HCT116 (cell line): ENCODE data around the gene AGTRAP. TPM values are rescaled to one million over a fixed set of nuclear protein-coding genes. Genes with fewer than 3 reads are reported as not detected.

ENCODE experiments used
- ATAC-seq: fragments of 200-7000 bp; cut with Tn5 transposase; 2 replicates; pipeline ENCODE4 v1.9.1; 2020; ENCODE audit warnings: mild to moderate bottlenecking, moderate library complexity
- BruUV-seq: library from RNA; stranded (reverse); fragments of 400-500 nt; replicated peaks from 2 replicates; lab custom pipeline; 2021; lab: Mats Ljungman, UMichigan
- CTCF ChIA-PET: fragments of 300-600 bp; sonication (Branson Sonifier 250); formaldehyde crosslinking; loops from one replicate; lab custom pipeline; 2021; ENCODE audit warnings: antibody characterized with exemption; lab: Charles Lee
- POLR2A ChIA-PET: fragments of 300-600, 350-600 bp; sonication (Branson Sonifier 250); formaldehyde crosslinking; loops from one replicate; lab custom pipeline; 2021; ENCODE audit warnings: antibody characterized with exemption; lab: Charles Lee
- RAD21 ChIA-PET, 2 experiments: fragments of 300-600 bp; sonication (Branson Sonifier 250); formaldehyde crosslinking; loops; one replicate each; lab custom pipeline; 2023; ENCODE audit warnings: low total read pairs in 2 of 2; ENCODE audit not compliant: uncharacterized antibody in 2 of 2, unreplicated experiment in 2 of 2, low non-redundant PET in 1 of 2; lab: Charles Lee
- DNase-seq: peaks from one replicate; pipeline ENCODE4 v3.0.0-alpha.2; 2010; ENCODE audit warnings: low read depth, low spot score
- H2AFZ ChIP-seq: fragments of 200-600 bp; shearing (Covaris generic), sonication (generic); 2 replicates; pipeline ENCODE4 v1.6.1; 2017; ENCODE audit warnings: low read depth, mixed run types, mixed read lengths, antibody characterized with exemption, low read length; ENCODE audit not compliant: poor library complexity, severe bottlenecking
- H3K27ac ChIP-seq: 2 replicates; pipeline ENCODE4 v1.5.1; 2012; ENCODE audit warnings: low read depth, low read length
- H3K27me3 ChIP-seq: fragments of 200-600 bp; sonication (generic); 2 replicates; pipeline ENCODE4 v1.6.1; 2016; ENCODE audit warnings: mixed run types, low read length, mixed read lengths; ENCODE audit not compliant: insufficient read depth
- H3K36me3 ChIP-seq, 2 experiments: fragments of 200-500 bp in 1 of 2; fragments of 200-600 bp in 1 of 2; sonication (Bioruptor generic) in 1 of 2; sonication (generic) in 1 of 2; 2 replicates each; pipeline versions ENCODE4 v1.5.1 to v1.6.1; 2014 to 2016; ENCODE audit warnings: low read length in 2 of 2, inconsistent platforms in 1 of 2, mixed read lengths in 1 of 2, mixed run types in 1 of 2; ENCODE audit not compliant: insufficient read depth in 2 of 2, control insufficient read depth in 1 of 2
- H3K4me1 ChIP-seq, 2 experiments: fragments of 200-600 bp in 1 of 2; sonication (generic) in 1 of 2; 2 replicates each; pipeline versions ENCODE4 v1.5.1 to v1.6.1; 2012 to 2017; ENCODE audit warnings: low read length in 2 of 2, inconsistent platforms in 1 of 2, mild to moderate bottlenecking in 1 of 2, mixed read lengths in 1 of 2, mixed run types in 1 of 2, moderate library complexity in 1 of 2; ENCODE audit not compliant: insufficient read depth in 2 of 2, control insufficient read depth in 1 of 2
- H3K4me2 ChIP-seq: fragments of 200-600 bp; sonication (generic); 2 replicates; pipeline ENCODE4 v1.6.1; 2017; ENCODE audit warnings: mixed run types, low read length, mixed read lengths
- H3K4me3 ChIP-seq, 2 experiments: fragments of 200-600 bp in 1 of 2; sonication (generic) in 1 of 2; replicated peaks in 1 of 2; 2 replicates each; pipeline ENCODE4 v1.5.1; 2011 to 2016; ENCODE audit warnings: low read length in 2 of 2, control low read depth in 1 of 2, low read depth in 1 of 2, mild to moderate bottlenecking in 1 of 2, mixed read lengths in 1 of 2, mixed run types in 1 of 2
- H3K79me2 ChIP-seq: fragments of 200-600 bp; sonication (generic); 2 replicates; pipeline ENCODE4 v1.6.1; 2017; ENCODE audit warnings: mild to moderate bottlenecking, mixed run types, low read length, moderate library complexity, mixed read lengths; ENCODE audit not compliant: insufficient read depth
- H3K9ac ChIP-seq: fragments of 200-600 bp; sonication (generic); 2 replicates; pipeline ENCODE4 v1.6.1; 2016; ENCODE audit warnings: low read length, mixed read lengths
- H3K9me2 ChIP-seq: fragments of 200-600 bp; sonication (generic), shearing (Covaris generic); 2 replicates; pipeline ENCODE4 v1.6.1; 2017; ENCODE audit warnings: mixed run types, mild to moderate bottlenecking, moderate library complexity; ENCODE audit not compliant: insufficient read depth
- H3K9me3 ChIP-seq, 2 experiments: fragments of 200-500 bp in 1 of 2; fragments of 200-600 bp in 1 of 2; sonication (Bioruptor generic) in 1 of 2; sonication (generic) in 1 of 2; 2 replicates each; pipeline ENCODE4 v1.6.1; 2014 to 2017; ENCODE audit warnings: low read length in 2 of 2, mixed read lengths in 2 of 2, inconsistent platforms in 1 of 2, low read depth in 1 of 2, mild to moderate bottlenecking in 1 of 2, mixed run types in 1 of 2, moderate library complexity in 1 of 2; ENCODE audit not compliant: control insufficient read depth in 1 of 2, insufficient read depth in 1 of 2
- H4K20me1 ChIP-seq: fragments of 200-600 bp; sonication (generic), shearing (Covaris generic); 2 replicates; pipeline ENCODE4 v1.6.1; 2017; ENCODE audit warnings: mixed run types, mild to moderate bottlenecking, moderate library complexity; ENCODE audit not compliant: insufficient read depth
- CEBPB ChIP-seq: IDR thresholded peaks from 2 replicates; pipeline ENCODE4 v1.6.1; 2012; ENCODE audit warnings: low read depth
- ELF1 ChIP-seq: IDR thresholded peaks from 2 replicates; pipeline ENCODE4 v1.6.1; 2012; ENCODE audit warnings: low read depth, borderline replicate concordance
- POLR2A ChIP-seq: IDR thresholded peaks from 2 replicates; pipeline ENCODE4 v1.7.0; 2011; ENCODE audit warnings: borderline replicate concordance; ENCODE audit not compliant: insufficient read depth, insufficient read length; ENCODE audit errors: extremely low read depth
- intact Hi-C: fragments of 100-400 bp; cut with micrococcal nuclease; formaldehyde crosslinking; loops from 2 replicates; pipeline ENCODE4 v1.10.0; 2022
- total RNA-seq: library from RNA; stranded (reverse); gene quantifications from one replicate; pipeline ENCODE4 v1.2.1, GENCODE V29; 2021; ENCODE audit not compliant: unreplicated experiment
- TF ChIP-seq, protein P1 (sequence below), 3 experiments: fragments of 200-600 bp in 1 of 3; sonication (generic) in 1 of 3; IDR thresholded peaks in 2 of 3; conservative IDR thresholded peaks in 1 of 3; 2 replicates each; pipeline ENCODE4 v1.5.1; 2012 to 2017; ENCODE audit warnings: low read depth in 2 of 3, low read length in 2 of 3, antibody characterized with exemption in 1 of 3, borderline replicate concordance in 1 of 3, control low read depth in 1 of 3, mild to moderate bottlenecking in 1 of 3, mixed read lengths in 1 of 3, mixed run types in 1 of 3, moderate library complexity in 1 of 3; ENCODE audit not compliant: insufficient read depth in 1 of 3
- TF ChIP-seq, protein P2 (sequence below): IDR thresholded peaks from 2 replicates; pipeline ENCODE4 v1.6.1; 2012
- TF ChIP-seq, protein P3 (sequence below): IDR thresholded peaks from 2 replicates; pipeline ENCODE4 v1.6.1; 2012

The AGTRAP gene
- total RNA-seq, 1 experiment from 2014 or later = 49.0 TPM

DNA sequence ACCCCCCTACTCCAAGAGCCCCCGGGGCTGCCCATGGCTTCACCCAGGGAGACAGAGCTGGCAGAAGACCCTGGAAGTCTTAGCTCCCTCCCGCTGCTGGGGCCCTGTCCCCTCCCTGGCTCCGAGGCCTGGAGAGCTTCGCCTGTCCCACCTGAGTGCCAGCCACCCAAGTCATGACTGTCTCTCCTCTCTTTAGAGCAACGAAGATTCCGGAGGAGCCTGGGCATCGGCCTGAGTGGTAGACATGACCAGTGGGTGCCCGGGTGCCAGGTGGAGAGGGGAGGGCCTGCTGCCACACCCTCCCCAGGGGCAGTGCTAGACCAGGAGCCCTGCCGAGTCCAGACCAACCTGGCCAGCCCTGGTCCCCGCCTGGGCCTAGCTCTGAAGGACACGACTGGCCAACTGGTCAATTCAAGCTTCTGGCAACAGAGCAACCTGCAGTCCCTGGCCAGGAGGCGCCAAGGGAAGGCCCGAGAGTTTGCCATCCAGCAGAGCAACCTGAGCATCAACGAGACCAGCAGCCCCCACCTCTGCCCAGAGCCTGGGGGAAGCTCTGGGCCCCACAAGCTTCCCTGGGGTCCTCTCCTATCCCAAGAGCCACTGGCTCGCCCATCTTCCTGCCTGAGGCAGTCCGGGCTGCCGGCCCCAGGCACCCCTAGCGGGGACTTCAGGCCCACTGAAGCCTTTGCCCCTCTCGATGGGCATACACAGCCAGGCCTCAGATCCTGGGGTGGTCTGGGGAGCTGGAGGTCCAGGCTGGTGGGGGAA is 29.9 kb downstream of the AGTRAP start:
- Histone ChIP-seq H3K27me3 (no peaks in the 10 kb centered on the region), H3K79me2 (no peaks in the 10 kb centered on the region), H3K27ac (no peak overlapping the region; the same call in 1 of the 2 replicates), H3K9ac (no peak overlapping the region), H3K4me1 (peaks cover 0 to 11% of the 10 kb centered on the region in 2 experiments; a peak in 1 of 4 replicates), H2AFZ (no peak overlapping the region), H3K4me3 (no peak overlapping the region), H4K20me1 (no peaks in the 10 kb centered on the region), H3K36me3 (no peaks in the 10 kb centered on the region), H3K9me2 (no peaks in the 10 kb centered on the region), H3K4me2 (no peak overlapping the region), H3K9me3 (no peaks in the 10 kb centered on the region)
- no peak for DNase-seq
- ATAC-seq = no peak
- intact Hi-C loops = no loop called here
- ChIA-PET CTCF (no interaction called here), RAD21 (no interaction called here), POLR2A (interaction anchor here (0.8 kb wide), 1 partner anchor 127 kb away, joined by 3 read pairs; no protein-coding TSS in a partner anchor)
- TF ChIP-seq, protein P1, sequence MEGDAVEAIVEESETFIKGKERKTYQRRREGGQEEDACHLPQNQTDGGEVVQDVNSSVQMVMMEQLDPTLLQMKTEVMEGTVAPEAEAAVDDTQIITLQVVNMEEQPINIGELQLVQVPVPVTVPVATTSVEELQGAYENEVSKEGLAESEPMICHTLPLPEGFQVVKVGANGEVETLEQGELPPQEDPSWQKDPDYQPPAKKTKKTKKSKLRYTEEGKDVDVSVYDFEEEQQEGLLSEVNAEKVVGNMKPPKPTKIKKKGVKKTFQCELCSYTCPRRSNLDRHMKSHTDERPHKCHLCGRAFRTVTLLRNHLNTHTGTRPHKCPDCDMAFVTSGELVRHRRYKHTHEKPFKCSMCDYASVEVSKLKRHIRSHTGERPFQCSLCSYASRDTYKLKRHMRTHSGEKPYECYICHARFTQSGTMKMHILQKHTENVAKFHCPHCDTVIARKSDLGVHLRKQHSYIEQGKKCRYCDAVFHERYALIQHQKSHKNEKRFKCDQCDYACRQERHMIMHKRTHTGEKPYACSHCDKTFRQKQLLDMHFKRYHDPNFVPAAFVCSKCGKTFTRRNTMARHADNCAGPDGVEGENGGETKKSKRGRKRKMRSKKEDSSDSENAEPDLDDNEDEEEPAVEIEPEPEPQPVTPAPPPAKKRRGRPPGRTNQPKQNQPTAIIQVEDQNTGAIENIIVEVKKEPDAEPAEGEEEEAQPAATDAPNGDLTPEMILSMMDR (IDR thresholded peaks at IDR 0.05 in 2 of 3, conservative IDR thresholded peaks at IDR 0.05 in 1 of 3; ENCODE audit: borderline replicate concordance in 1 of 3, insufficient read depth in 1 of 3, low read depth in 2 of 3, low read length in 2 of 3) = no peak
- TF ChIP-seq, protein P2, sequence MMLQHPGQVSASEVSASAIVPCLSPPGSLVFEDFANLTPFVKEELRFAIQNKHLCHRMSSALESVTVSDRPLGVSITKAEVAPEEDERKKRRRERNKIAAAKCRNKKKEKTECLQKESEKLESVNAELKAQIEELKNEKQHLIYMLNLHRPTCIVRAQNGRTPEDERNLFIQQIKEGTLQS = no peak
- TF ChIP-seq POLR2A (no peak), ELF1 (no peak), CEBPB (no peak)
- TF ChIP-seq, protein P3, sequence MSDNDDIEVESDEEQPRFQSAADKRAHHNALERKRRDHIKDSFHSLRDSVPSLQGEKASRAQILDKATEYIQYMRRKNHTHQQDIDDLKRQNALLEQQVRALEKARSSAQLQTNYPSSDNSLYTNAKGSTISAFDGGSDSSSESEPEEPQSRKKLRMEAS = no peak
- BruUV-seq = no TSS peak
